Body of pancreas (tissue), 4 donors: Measurements from ENCODE around the gene NPIPA3.
"Not testable (repeated sequence)": the region's sequence is repeated elsewhere in the genome, so short reads cannot be mapped to it uniquely, and the experiment has no call there.

Experiments
- POLR2A ChIP-seq, 3 donors: fragments of 450-650 bp; IDR thresholded peaks; one replicate each; pipeline ENCODE4 v1.6.1; 2016; ENCODE audit warnings: antibody characterized with exemption in 3 of 3, mild to moderate bottlenecking in 2 of 3
- TF ChIP-seq, protein P1 (sequence below), 7 experiments: fragments of 450-650 bp in 4 of 7; fragments of 200-600 bp in 3 of 7; sonication (generic) in 3 of 7; IDR thresholded peaks; one replicate each; pipeline ENCODE4 v1.5.1; 2016 to 2019; ENCODE audit warnings: antibody characterized with exemption in 7 of 7

DNA sequence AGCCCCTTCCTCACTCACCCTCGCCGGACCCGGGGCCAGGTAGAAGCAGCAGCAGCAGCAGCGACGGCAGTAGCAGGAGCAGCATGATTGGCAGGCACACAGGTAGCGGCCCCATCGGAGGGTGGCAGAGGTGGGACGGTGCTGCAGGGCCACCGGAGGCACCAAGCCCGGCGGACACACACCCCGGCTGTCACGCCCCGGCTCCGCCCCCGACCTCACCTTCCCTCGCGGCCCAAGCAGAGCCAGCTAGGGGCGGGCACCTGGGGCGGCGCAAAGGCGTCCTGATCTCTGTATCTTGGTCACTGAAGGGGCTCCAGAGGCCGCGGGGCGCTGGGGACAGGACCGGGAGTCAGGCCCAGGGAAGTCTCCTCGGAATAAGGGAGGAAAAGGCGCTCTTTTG is 30.0 kb downstream of the NPIPA3 start:
- TF ChIP-seq, protein P1, sequence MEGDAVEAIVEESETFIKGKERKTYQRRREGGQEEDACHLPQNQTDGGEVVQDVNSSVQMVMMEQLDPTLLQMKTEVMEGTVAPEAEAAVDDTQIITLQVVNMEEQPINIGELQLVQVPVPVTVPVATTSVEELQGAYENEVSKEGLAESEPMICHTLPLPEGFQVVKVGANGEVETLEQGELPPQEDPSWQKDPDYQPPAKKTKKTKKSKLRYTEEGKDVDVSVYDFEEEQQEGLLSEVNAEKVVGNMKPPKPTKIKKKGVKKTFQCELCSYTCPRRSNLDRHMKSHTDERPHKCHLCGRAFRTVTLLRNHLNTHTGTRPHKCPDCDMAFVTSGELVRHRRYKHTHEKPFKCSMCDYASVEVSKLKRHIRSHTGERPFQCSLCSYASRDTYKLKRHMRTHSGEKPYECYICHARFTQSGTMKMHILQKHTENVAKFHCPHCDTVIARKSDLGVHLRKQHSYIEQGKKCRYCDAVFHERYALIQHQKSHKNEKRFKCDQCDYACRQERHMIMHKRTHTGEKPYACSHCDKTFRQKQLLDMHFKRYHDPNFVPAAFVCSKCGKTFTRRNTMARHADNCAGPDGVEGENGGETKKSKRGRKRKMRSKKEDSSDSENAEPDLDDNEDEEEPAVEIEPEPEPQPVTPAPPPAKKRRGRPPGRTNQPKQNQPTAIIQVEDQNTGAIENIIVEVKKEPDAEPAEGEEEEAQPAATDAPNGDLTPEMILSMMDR (IDR thresholded peaks at IDR 0.05) = not testable (repeated sequence)
- TF ChIP-seq POLR2A (IDR thresholded peaks at IDR 0.05) = not testable (repeated sequence)
